ENCODE data around the gene EXOC2.

DNA sequence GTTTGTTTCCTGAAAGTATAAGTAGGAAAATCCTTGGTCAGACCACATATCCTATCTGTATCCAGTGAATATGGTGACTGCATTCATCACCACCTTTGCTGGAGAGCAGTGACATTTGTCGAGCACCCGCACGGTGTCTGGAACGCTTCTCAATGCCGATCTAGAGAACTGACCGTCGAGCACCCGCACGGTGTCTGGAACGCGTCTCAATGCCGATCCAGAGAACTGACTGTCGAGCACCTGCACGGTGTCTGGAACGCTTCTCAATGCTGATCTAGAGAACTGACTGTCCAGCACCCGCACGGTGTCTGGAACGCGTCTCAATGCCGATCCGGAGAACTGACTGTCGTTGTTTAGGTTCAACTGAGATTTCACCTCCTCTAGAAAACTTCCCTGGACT lies 103.8 kb downstream of the EXOC2 start:
- TF ChIP-seq, protein P1, sequence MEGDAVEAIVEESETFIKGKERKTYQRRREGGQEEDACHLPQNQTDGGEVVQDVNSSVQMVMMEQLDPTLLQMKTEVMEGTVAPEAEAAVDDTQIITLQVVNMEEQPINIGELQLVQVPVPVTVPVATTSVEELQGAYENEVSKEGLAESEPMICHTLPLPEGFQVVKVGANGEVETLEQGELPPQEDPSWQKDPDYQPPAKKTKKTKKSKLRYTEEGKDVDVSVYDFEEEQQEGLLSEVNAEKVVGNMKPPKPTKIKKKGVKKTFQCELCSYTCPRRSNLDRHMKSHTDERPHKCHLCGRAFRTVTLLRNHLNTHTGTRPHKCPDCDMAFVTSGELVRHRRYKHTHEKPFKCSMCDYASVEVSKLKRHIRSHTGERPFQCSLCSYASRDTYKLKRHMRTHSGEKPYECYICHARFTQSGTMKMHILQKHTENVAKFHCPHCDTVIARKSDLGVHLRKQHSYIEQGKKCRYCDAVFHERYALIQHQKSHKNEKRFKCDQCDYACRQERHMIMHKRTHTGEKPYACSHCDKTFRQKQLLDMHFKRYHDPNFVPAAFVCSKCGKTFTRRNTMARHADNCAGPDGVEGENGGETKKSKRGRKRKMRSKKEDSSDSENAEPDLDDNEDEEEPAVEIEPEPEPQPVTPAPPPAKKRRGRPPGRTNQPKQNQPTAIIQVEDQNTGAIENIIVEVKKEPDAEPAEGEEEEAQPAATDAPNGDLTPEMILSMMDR (IDR thresholded peaks at IDR 0.05) = no peak
- no peak for TF ChIP-seq POLR2A (IDR thresholded peaks at IDR 0.05)

Measured in thyroid gland (tissue), 4 donors.